CD4-positive, alpha-beta T cell treated with Interleukin-4 for 4 hours (primary cell): ENCODE measurements around the gene MSI2.
"Not testable (repeated sequence)": the region's sequence is repeated elsewhere in the genome, so short reads cannot be mapped to it uniquely, and the experiment has no call there.

Experiments
- DNase-seq: peaks from one replicate; pipeline ENCODE4 v3.0.0-alpha.2; 2020

MSI2 gene

GRCh38 chr17:57294101-57294500 is 37.8 kb downstream of the MSI2 start:
- DNase-seq: no peak

- DNase-seq: peak; percentile 49
Observed at GRCh38 chr17:57294629-57295501, 38.5 kb downstream of the MSI2 start.

- peak; percentile 15 for DNase-seq
Observed at GRCh38 chr17:57295526-57296023, 39.3 kb downstream of the MSI2 start.

- no peak for DNase-seq
Observed at GRCh38 chr17:57296231-57296630, 39.9 kb downstream of the MSI2 start.

GRCh38 chr17:57299176-57299575 is 42.9 kb downstream of the MSI2 start:
- no peak for DNase-seq

GRCh38 chr17:57300592-57300991 is 44.3 kb downstream of the MSI2 start:
- DNase-seq: not testable (repeated sequence)

- DNase-seq: no peak
Observed at GRCh38 chr17:57302690-57303465, 46.6 kb downstream of the MSI2 start.

- no peak for DNase-seq
Observed at GRCh38 chr17:57305144-57305728, 48.9 kb downstream of the MSI2 start.

- no peak for DNase-seq
Observed at GRCh38 chr17:57305908-57306504, 49.7 kb downstream of the MSI2 start.

- no peak for DNase-seq
Observed at GRCh38 chr17:57308543-57309186, 52.3 kb downstream of the MSI2 start.

- no peak for DNase-seq
Observed at GRCh38 chr17:57309479-57309878, 53.2 kb downstream of the MSI2 start.

GRCh38 chr17:57311281-57312216 is 55.2 kb downstream of the MSI2 start:
- DNase-seq: no peak

GRCh38 chr17:57312242-57312641 is 55.9 kb downstream of the MSI2 start:
- DNase-seq: no peak

GRCh38 chr17:57313097-57313835 is 56.9 kb downstream of the MSI2 start:
- no peak for DNase-seq

GRCh38 chr17:57315061-57316015 is 59.0 kb downstream of the MSI2 start:
- DNase-seq: no peak

- no peak for DNase-seq
Observed at GRCh38 chr17:57316361-57316760, 60.0 kb downstream of the MSI2 start.

- DNase-seq: no peak
Observed at GRCh38 chr17:57317079-57317478, 60.8 kb downstream of the MSI2 start.

GRCh38 chr17:57318913-57319312 is 62.6 kb downstream of the MSI2 start:
- DNase-seq: no peak

- no peak for DNase-seq
Observed at GRCh38 chr17:57319806-57320205, 63.5 kb downstream of the MSI2 start.
